NB4 (cell line): Measurements from ENCODE around the gene OSCAR.

Experiments
- POLR2A ChIP-seq: IDR thresholded peaks from 2 replicates; pipeline ENCODE4 v1.6.1; 2011; ENCODE audit warnings: mild to moderate bottlenecking; ENCODE audit not compliant: insufficient read length; ENCODE audit errors: extremely low read depth
- TF ChIP-seq, protein P1 (sequence below): IDR thresholded peaks from one replicate; pipeline ENCODE4 v1.5.1; 2012; ENCODE audit warnings: low read depth, low read length

DNA sequence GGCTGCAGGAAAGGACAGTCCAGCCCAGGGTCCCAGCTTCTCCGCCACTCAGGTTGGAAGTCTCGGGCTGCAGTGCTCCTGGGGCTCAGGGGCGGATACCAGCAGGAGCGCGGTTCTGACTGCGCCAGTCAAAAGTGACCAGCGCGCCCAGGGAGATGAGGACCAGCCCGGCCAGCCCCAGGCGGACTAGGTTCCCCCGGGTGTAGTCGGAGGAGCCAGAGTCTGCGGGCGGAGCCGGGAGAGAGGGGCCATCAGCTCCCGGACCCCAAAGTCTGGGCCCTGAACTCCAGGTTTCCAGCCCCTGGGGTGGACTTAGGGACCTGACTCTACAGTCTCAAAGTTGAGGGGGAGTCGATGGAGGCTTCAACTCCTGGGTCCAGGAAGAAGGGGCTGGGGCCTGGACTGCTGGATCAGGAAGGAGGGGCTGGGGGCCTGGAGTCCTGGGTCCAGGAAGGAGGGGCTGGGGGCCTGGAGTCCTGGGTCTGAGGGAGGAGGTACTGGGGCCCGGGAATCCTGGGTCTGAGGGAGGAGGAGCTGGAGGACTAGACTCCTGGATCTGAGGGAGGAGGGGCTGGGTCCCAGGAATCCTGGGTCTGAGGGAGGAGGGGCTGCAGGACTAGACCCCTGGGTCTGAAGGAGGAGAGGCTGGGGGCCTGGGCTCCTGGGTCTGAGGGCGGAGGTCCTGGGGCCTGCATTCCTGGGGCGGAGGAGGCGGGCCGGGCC, 5.3 kb downstream of the OSCAR start:
- TF ChIP-seq, protein P1, sequence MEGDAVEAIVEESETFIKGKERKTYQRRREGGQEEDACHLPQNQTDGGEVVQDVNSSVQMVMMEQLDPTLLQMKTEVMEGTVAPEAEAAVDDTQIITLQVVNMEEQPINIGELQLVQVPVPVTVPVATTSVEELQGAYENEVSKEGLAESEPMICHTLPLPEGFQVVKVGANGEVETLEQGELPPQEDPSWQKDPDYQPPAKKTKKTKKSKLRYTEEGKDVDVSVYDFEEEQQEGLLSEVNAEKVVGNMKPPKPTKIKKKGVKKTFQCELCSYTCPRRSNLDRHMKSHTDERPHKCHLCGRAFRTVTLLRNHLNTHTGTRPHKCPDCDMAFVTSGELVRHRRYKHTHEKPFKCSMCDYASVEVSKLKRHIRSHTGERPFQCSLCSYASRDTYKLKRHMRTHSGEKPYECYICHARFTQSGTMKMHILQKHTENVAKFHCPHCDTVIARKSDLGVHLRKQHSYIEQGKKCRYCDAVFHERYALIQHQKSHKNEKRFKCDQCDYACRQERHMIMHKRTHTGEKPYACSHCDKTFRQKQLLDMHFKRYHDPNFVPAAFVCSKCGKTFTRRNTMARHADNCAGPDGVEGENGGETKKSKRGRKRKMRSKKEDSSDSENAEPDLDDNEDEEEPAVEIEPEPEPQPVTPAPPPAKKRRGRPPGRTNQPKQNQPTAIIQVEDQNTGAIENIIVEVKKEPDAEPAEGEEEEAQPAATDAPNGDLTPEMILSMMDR, result no peak
- TF ChIP-seq POLR2A, result no peak
